ENCODE results near the gene CARHSP1. TPM values are rescaled to one million over a fixed set of nuclear protein-coding genes. Genes with fewer than 3 reads are reported as not detected.

Gene CARHSP1
- total RNA-seq, 1 donor from 2014 or later, result 61.5 TPM

DNA sequence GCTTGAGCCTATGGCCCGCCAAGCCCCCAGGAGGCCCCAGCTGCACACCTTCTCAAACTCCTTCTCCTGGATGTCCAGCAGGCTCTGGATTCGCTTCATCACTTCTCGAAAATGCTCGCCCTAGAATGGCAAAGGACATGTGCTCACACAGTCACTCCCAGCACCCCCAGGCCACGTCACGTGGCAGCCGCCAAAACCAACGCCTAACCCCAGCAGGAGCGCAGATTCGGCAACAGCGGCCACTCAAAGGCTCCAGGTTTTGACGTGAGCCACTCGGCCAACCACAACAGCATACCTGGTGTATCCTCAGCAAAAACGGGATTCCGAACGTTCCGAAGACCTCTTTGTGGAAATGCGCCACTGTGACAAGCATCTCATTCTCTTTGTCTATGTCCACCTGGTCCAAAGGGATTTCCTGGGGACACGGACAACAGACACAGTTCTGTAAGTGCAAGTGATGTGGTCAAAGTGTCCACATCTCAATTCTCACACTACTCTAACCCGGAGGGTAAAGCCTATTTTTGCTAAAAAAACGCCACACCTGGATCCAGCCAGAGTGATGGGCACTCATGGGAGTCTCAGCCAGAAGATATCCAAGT lies 26.0 kb upstream of the CARHSP1 start:
- TF ChIP-seq, protein P1, sequence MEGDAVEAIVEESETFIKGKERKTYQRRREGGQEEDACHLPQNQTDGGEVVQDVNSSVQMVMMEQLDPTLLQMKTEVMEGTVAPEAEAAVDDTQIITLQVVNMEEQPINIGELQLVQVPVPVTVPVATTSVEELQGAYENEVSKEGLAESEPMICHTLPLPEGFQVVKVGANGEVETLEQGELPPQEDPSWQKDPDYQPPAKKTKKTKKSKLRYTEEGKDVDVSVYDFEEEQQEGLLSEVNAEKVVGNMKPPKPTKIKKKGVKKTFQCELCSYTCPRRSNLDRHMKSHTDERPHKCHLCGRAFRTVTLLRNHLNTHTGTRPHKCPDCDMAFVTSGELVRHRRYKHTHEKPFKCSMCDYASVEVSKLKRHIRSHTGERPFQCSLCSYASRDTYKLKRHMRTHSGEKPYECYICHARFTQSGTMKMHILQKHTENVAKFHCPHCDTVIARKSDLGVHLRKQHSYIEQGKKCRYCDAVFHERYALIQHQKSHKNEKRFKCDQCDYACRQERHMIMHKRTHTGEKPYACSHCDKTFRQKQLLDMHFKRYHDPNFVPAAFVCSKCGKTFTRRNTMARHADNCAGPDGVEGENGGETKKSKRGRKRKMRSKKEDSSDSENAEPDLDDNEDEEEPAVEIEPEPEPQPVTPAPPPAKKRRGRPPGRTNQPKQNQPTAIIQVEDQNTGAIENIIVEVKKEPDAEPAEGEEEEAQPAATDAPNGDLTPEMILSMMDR (IDR thresholded peaks at IDR 0.05; ENCODE audit: insufficient read depth, low read depth, low read length), result no peak
- TF ChIP-seq EZH2 (IDR thresholded peaks at IDR 0.05; ENCODE audit: insufficient read depth, low read length), result no peak
- Histone ChIP-seq H3K36me3 (ENCODE audit: insufficient read depth, low read length) (peaks cover 60% of the 10 kb centered on the region), H2AFZ (ENCODE audit: low read depth, low read length) (no peak overlapping the region), H3K4me1 (ENCODE audit: insufficient read depth, low read length) (peaks cover 7% of the 10 kb centered on the region), H3K27ac (ENCODE audit: low read depth, low read length) (no peak overlapping the region), H3K9ac (ENCODE audit: low read length) (no peak overlapping the region), H3K79me2 (ENCODE audit: insufficient read depth, low read length) (no peaks in the 10 kb centered on the region), H4K20me1 (ENCODE audit: insufficient read depth, low read length) (peaks cover 40% of the 10 kb centered on the region), H3K4me3 (ENCODE audit: insufficient read depth, low read depth, low read length) (no peak overlapping the region), H3K27me3 (ENCODE audit: insufficient read depth, low read length) (no peaks in the 10 kb centered on the region), H3K4me2 (ENCODE audit: low read length) (no peak overlapping the region), H3K9me3 (ENCODE audit: insufficient read depth, low read depth, low read length) (no peaks in the 10 kb centered on the region)
- DNase-seq (ENCODE audit: low read depth) (no peak), FAIRE-seq (no peak)
- no peaks in the 10 kb centered on the region for H3K27me3 Mint-ChIP-seq (ENCODE audit: low read depth, unreplicated experiment)
- H3K27ac Mint-ChIP-seq (ENCODE audit: unreplicated experiment), result no peak overlapping the region
- no peaks in the 10 kb centered on the region for H3K9me3 Mint-ChIP-seq (ENCODE audit: unreplicated experiment)
- no peaks in the 10 kb centered on the region for H3K4me1 Mint-ChIP-seq (ENCODE audit: low read depth, unreplicated experiment)
- H3K4me3 Mint-ChIP-seq (ENCODE audit: unreplicated experiment), result no peak overlapping the region
- peaks cover 20% of the 10 kb centered on the region for H3K36me3 Mint-ChIP-seq (ENCODE audit: low read depth, unreplicated experiment)

DNA sequence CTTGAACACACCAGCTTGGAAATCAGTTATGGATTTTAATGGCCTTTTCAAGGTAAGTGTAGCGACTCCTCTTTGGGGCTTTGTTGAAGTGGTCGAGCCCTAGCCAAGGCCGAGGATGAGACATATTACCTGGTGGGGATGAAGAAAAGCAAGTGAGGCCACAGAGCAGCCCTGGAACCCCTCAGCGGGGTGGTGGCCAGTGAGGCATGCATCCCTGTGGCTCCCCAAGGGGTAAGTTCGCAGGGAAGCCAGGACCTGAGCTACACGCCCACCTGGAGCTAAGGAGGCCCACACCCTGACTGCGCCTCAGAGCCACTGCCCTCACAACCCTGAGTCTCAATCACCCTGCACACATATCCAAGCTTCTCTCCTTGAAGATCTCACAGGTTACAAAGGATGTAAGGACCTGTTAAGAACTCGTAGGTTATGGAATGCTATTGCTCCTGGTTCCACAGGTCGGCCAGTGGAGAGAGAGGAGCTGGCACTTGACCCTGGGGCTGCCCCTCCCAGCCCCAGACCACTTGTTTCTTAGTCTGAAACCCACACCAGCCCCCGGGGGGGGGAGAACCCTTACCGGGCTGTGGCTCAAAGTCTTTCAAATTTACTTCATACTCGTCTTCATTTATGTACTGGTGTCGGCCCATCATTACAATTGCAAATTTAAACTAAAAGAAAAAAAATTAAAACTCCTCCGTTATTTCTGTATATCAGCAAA lies 25.3 kb upstream of the CARHSP1 start:
- H3K36me3 ChIP-seq (ENCODE audit: insufficient read depth, low read length), result peaks cover 54% of the 10 kb centered on the region
- no peak overlapping the region for H3K4me2 ChIP-seq (ENCODE audit: low read length)

More for the DNA sequence above, 25.3 kb upstream of the CARHSP1 start:
- no peak overlapping the region for H2AFZ ChIP-seq (ENCODE audit: low read depth, low read length)
- no peak overlapping the region for H3K4me3 ChIP-seq (ENCODE audit: insufficient read depth, low read depth, low read length)
- Mint-ChIP-seq H3K27ac (ENCODE audit: unreplicated experiment) (no peak overlapping the region), H3K9me3 (ENCODE audit: unreplicated experiment) (no peaks in the 10 kb centered on the region), H3K4me3 (ENCODE audit: unreplicated experiment) (no peak overlapping the region), H3K27me3 (ENCODE audit: low read depth, unreplicated experiment) (no peaks in the 10 kb centered on the region), H3K36me3 (ENCODE audit: low read depth, unreplicated experiment) (peaks cover 20% of the 10 kb centered on the region), H3K4me1 (ENCODE audit: low read depth, unreplicated experiment) (no peaks in the 10 kb centered on the region)
- H3K9ac ChIP-seq (ENCODE audit: low read length), result no peak overlapping the region
- FAIRE-seq (no peak), DNase-seq (ENCODE audit: low read depth) (no peak)
- H3K9me3 ChIP-seq (ENCODE audit: insufficient read depth, low read depth, low read length), result no peaks in the 10 kb centered on the region
- no peaks in the 10 kb centered on the region for H3K27me3 ChIP-seq (ENCODE audit: insufficient read depth, low read length)
- peaks cover 7% of the 10 kb centered on the region for H3K4me1 ChIP-seq (ENCODE audit: insufficient read depth, low read length)
- no peak overlapping the region for H3K27ac ChIP-seq (ENCODE audit: low read depth, low read length)
- TF ChIP-seq, protein P1 (IDR thresholded peaks at IDR 0.05; ENCODE audit: insufficient read depth, low read depth, low read length), result no peak
- no peak for TF ChIP-seq EZH2 (IDR thresholded peaks at IDR 0.05; ENCODE audit: insufficient read depth, low read length)
- H4K20me1 ChIP-seq (ENCODE audit: insufficient read depth, low read length), result peaks cover 43% of the 10 kb centered on the region
- H3K79me2 ChIP-seq (ENCODE audit: insufficient read depth, low read length), result no peaks in the 10 kb centered on the region
